HEK293T (cell line): Measurements from ENCODE around the gene LACTBL1.

Experiments
- CTCF ChIA-PET: fragments of 350-600 bp; formaldehyde crosslinking; extraction: SDS; loops from one replicate; lab custom pipeline; 2021; ENCODE audit warnings: antibody characterized with exemption, inconsistent platforms; lab: Yijun Ruan, JAX
- POLR2A ChIA-PET: fragments of 350-600 bp; formaldehyde crosslinking; extraction: SDS; loops from one replicate; lab custom pipeline; 2020; ENCODE audit warnings: antibody characterized with exemption, inconsistent platforms; lab: Yijun Ruan, JAX
- DNase-seq: peaks from one replicate; pipeline ENCODE4 v3.0.0; 2012; ENCODE audit warnings: mixed read lengths; ENCODE audit errors: extremely low spot score
- ARNT ChIP-seq: fragments of 450-650 bp; IDR thresholded peaks from 2 replicates; pipeline ENCODE4 v1.6.1; 2017; ENCODE audit warnings: mild to moderate bottlenecking
- BHLHE40 ChIP-seq: fragments of 450-650 bp; IDR thresholded peaks from 2 replicates; pipeline ENCODE4 v1.6.1; 2016; ENCODE audit warnings: mild to moderate bottlenecking, moderate library complexity, borderline replicate concordance
- CTBP1 ChIP-seq: fragments of 450-650 bp; IDR thresholded peaks from 2 replicates; pipeline ENCODE4 v1.6.1; 2016; ENCODE audit warnings: borderline replicate concordance
- ELF4 ChIP-seq: fragments of 450-650 bp; IDR thresholded peaks from 2 replicates; pipeline ENCODE4 v1.6.1; 2017; ENCODE audit warnings: antibody characterized with exemption
- FOXA1 ChIP-seq: fragments of 450-650 bp; IDR thresholded peaks from 2 replicates; pipeline ENCODE4 v1.6.1; 2016; ENCODE audit warnings: mild to moderate bottlenecking
- FOXK2 ChIP-seq: fragments of 450-650 bp; IDR thresholded peaks from 2 replicates; pipeline ENCODE4 v1.6.1; 2016; ENCODE audit warnings: mild to moderate bottlenecking
- FOXM1 ChIP-seq: fragments of 450-650 bp; IDR thresholded peaks from 2 replicates; pipeline ENCODE4 v1.6.1; 2017; ENCODE audit warnings: mild to moderate bottlenecking, borderline replicate concordance
- HDGF ChIP-seq: fragments of 450-650 bp; IDR thresholded peaks from 2 replicates; pipeline ENCODE4 v1.6.1; 2017; ENCODE audit warnings: antibody characterized with exemption, borderline replicate concordance
- L3MBTL2 ChIP-seq: fragments of 450-650 bp; conservative IDR thresholded peaks from 2 replicates; pipeline ENCODE4 v1.6.1; 2016; ENCODE audit warnings: mild to moderate bottlenecking
- LEF1 ChIP-seq: fragments of 450-650 bp; IDR thresholded peaks from 2 replicates; pipeline ENCODE4 v1.6.1; 2017; ENCODE audit warnings: mild to moderate bottlenecking, borderline replicate concordance
- NFRKB ChIP-seq: fragments of 450-650 bp; IDR thresholded peaks from 2 replicates; pipeline ENCODE4 v1.6.1; 2016; ENCODE audit warnings: mild to moderate bottlenecking, moderate library complexity
- SP1 ChIP-seq: fragments of 450-650 bp; IDR thresholded peaks from 2 replicates; pipeline ENCODE4 v1.6.1; 2017
- SUZ12 ChIP-seq: fragments of 450-650 bp; IDR thresholded peaks from 2 replicates; pipeline ENCODE4 v1.6.1; 2016; ENCODE audit warnings: mild to moderate bottlenecking
- TARDBP ChIP-seq: fragments of 450-650 bp; IDR thresholded peaks from 2 replicates; pipeline ENCODE4 v1.6.1; 2016
- ZNF384 ChIP-seq: fragments of 450-650 bp; IDR thresholded peaks from 2 replicates; pipeline ENCODE4 v1.6.1; 2016
- TF ChIP-seq, protein P1 (sequence below): fragments of 450-650 bp; IDR thresholded peaks from 2 replicates; pipeline ENCODE4 v1.6.1; 2016

Gene LACTBL1

GRCh38 chr1:22910986-22911651 lies 61.5 kb downstream of the LACTBL1 start:
- POLR2A ChIA-PET: interaction anchor here (1.0 kb wide), 1 partner anchor 12 kb away, joined by 3 read pairs; no protein-coding TSS in a partner anchor
- TF ChIP-seq, protein P1, sequence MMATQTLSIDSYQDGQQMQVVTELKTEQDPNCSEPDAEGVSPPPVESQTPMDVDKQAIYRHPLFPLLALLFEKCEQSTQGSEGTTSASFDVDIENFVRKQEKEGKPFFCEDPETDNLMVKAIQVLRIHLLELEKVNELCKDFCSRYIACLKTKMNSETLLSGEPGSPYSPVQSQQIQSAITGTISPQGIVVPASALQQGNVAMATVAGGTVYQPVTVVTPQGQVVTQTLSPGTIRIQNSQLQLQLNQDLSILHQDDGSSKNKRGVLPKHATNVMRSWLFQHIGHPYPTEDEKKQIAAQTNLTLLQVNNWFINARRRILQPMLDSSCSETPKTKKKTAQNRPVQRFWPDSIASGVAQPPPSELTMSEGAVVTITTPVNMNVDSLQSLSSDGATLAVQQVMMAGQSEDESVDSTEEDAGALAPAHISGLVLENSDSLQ: no peak
- no peak for TF ChIP-seq SP1
- no peak for TF ChIP-seq ELF4
- TF ChIP-seq ARNT: no peak
- TF ChIP-seq FOXM1: no peak
- TF ChIP-seq TARDBP: no peak
- no peak for TF ChIP-seq HDGF
- TF ChIP-seq BHLHE40: no peak
- no peak for TF ChIP-seq L3MBTL2
- TF ChIP-seq SUZ12: no peak
- no peak for DNase-seq
- CTCF ChIA-PET: interaction anchor here (0.6 kb wide), 1 partner anchor 11 kb away, joined by 5 read pairs; no protein-coding TSS in a partner anchor

DNA sequence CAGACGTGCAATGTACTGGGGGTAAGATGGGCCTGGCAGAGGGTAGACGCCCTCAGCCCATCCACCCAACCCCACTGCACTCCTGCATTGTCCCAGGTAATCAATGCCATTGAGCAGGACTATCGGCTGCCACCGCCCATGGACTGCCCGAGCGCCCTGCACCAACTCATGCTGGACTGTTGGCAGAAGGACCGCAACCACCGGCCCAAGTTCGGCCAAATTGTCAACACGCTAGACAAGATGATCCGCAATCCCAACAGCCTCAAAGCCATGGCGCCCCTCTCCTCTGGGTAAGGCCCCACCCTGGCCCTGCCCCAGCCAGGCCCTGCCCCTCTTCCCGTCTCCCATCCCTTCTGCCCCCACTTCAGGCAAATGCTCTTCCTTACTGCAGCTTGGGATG lies 62.4 kb downstream of the LACTBL1 start:
- DNase-seq: no peak
- ChIA-PET POLR2A (no interaction called here), CTCF (interaction anchor here (0.6 kb wide), 1 partner anchor 49 kb away, joined by 3 read pairs; no protein-coding TSS in a partner anchor)
- TF ChIP-seq TARDBP (no peak), ARNT (no peak), ZNF384 (no peak), CTBP1 (no peak), ELF4 (no peak), FOXA1 (no peak), HDGF (no peak), BHLHE40 (no peak), SP1 (no peak), LEF1 (no peak), FOXK2 (no peak), SUZ12 (no peak), NFRKB (no peak), L3MBTL2 (no peak)
- TF ChIP-seq, protein P1: no peak

DNA sequence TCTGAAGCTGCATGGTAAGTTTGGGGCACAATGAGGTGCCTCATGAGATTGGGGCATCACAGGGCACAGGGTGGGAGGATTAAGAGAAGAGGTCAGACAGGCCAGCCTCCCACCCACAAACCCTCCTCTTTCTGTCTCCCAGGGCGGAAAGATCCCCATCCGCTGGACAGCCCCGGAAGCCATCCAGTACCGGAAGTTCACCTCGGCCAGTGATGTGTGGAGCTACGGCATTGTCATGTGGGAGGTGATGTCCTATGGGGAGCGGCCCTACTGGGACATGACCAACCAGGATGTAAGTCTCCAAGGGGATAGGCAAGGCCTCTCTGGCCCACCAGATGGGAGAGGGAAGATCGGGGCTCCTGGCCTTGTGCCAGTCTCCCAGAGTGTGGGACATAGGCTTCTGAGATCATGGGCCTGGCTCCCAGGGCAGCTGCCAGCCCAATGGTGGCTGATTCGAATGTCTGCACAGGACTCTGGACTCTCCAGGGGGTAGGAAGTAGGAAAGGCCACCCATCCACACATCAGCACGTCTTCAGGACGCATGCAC lies 63.7 kb downstream of the LACTBL1 start:
- ChIA-PET POLR2A (no interaction called here), CTCF (no interaction called here)
- TF ChIP-seq L3MBTL2: no peak
- TF ChIP-seq, protein P1: no peak
- no peak for TF ChIP-seq TARDBP
- DNase-seq: no peak

- ChIA-PET CTCF (no interaction called here), POLR2A (no interaction called here)
- no peak for DNase-seq
- TF ChIP-seq, protein P1: no peak
- TF ChIP-seq FOXK2 (no peak), LEF1 (no peak), L3MBTL2 (no peak), NFRKB (no peak), ZNF384 (no peak), SP1 (no peak), BHLHE40 (no peak), CTBP1 (no peak), TARDBP (no peak), ARNT (no peak), FOXM1 (no peak), SUZ12 (no peak)
These were observed 65.1 kb downstream of the LACTBL1 start for GRCh38 chr1:22907528-22907927.

GRCh38 chr1:22906968-22907367 lies 65.7 kb downstream of the LACTBL1 start:
- no peak for TF ChIP-seq LEF1
- TF ChIP-seq SUZ12: no peak
- no peak for TF ChIP-seq HDGF
- no peak for TF ChIP-seq CTBP1
- TF ChIP-seq, protein P1: no peak
- no peak for TF ChIP-seq ZNF384
- TF ChIP-seq SP1: no peak
- no peak for TF ChIP-seq L3MBTL2
- ChIA-PET CTCF (no interaction called here), POLR2A (no interaction called here)
- DNase-seq: no peak
